SH-SY5Y (cell line): ENCODE measurements around the gene YIPF2.

Experiments
- GATA2 ChIP-seq: IDR thresholded peaks from 2 replicates; pipeline ENCODE4 v1.6.1; 2011; ENCODE audit warnings: mild to moderate bottlenecking, low read depth, low read length
- GATA3 ChIP-seq: IDR thresholded peaks from 2 replicates; pipeline ENCODE4 v1.6.1; 2011; ENCODE audit warnings: low read depth, mild to moderate bottlenecking, low read length, moderate library complexity

Gene YIPF2

DNA sequence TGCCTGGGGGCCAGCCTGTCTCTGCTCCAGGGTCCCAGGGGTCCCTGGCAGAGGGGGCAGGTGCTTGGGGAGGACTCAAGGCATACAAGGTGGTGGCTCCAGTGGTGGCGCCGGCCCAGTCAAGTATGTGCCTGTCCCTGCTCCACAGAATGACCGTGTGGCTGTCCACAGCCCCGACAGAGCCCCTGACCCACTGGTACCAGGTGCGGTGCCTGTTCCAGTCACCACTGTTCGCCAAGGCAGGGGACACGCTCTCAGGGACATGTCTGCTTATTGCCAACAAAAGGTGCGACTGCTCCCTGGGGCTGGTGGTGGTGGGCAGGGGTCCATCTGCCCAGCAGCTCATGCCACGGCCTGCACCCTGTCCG, 8.2 kb downstream of the YIPF2 start:
- TF ChIP-seq GATA3 (no peak), GATA2 (no peak)

DNA sequence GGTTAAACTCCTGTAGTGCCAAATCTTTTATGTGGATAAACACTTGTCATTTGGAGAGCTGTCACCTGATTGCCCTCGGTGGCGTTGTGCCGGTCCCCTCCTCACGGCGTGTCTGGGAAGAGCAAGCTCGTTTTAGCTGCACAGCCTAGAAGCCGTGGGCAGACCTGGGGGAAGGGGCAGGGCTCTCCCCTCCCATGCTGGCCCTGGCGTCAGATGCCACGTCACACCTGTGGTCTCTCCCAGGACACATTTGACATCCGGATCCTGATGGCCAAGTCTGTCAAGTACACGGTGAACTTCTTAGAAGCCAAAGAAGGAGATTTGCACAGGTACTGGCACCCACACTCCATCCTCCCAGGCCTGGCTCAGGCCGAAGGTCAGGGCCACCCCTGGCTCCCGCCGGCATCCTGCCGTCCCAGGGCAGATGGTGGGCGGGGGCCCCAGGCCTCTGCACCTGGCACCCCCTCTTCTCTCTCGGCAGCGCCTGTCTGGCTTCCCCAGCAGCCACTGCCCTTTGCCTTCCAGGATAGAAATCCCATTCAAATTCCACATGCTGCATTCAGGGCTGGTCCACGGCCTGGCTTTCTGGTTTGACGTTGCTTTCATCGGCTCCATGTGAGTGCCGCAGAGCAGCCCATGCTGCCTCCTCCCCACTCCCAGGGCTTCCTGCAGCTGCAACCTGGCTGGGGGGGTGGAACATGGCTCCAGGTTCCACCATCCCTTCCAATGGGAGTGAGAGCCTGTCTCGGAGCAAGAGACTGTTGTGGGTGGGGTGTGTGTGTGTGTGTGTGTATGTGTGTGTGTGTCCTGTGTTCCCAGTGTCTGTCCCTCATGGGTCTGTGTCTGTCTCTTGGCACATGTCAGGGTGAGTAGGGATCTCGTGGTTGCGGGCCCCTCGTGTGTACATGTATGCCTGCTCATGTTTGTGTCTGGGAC, 8.8 kb downstream of the YIPF2 start:
- TF ChIP-seq GATA3, result no peak

DNA sequence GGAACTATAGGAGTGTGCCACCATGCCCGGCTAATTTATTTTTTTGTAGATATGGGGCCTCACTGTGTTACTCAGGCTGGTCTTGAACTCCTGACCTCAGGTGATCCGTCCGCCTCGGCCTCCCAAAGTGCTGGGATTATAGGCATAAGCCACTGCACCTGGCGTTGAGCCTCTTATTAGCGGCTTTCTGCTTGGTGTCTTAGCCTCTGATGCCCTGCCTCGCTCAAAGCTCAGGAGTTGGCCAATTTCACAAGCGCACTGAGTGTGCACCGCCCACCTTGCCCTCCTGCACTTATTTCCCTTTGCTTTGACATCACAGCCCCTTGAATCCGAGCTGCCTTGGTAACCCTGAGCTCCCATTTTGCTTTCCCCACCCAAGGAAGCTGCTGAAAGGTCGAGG, 10.1 kb downstream of the YIPF2 start:
- TF ChIP-seq GATA3, result no peak
- no peak for TF ChIP-seq GATA2

DNA sequence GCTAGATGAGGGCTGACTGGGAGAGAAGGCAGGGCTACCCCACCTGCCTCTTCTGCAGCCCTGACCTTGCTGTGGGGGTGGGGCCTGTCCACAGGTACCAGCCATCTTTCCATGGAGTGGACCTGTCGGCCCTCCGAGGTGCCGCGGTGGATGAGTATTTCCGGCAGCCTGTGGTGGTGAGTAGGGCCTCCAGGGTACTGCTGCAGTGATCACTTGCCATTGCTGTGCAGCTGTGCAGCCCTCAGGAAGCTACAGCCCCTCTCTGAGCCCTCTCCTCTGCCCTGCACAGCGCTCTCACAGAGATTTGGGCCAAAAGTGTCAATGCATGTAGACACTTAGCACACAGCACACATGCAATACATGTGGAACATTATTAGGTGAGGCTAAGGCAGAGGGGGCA, 11.8 kb downstream of the YIPF2 start:
- no peak for TF ChIP-seq GATA3
- no peak for TF ChIP-seq GATA2

DNA sequence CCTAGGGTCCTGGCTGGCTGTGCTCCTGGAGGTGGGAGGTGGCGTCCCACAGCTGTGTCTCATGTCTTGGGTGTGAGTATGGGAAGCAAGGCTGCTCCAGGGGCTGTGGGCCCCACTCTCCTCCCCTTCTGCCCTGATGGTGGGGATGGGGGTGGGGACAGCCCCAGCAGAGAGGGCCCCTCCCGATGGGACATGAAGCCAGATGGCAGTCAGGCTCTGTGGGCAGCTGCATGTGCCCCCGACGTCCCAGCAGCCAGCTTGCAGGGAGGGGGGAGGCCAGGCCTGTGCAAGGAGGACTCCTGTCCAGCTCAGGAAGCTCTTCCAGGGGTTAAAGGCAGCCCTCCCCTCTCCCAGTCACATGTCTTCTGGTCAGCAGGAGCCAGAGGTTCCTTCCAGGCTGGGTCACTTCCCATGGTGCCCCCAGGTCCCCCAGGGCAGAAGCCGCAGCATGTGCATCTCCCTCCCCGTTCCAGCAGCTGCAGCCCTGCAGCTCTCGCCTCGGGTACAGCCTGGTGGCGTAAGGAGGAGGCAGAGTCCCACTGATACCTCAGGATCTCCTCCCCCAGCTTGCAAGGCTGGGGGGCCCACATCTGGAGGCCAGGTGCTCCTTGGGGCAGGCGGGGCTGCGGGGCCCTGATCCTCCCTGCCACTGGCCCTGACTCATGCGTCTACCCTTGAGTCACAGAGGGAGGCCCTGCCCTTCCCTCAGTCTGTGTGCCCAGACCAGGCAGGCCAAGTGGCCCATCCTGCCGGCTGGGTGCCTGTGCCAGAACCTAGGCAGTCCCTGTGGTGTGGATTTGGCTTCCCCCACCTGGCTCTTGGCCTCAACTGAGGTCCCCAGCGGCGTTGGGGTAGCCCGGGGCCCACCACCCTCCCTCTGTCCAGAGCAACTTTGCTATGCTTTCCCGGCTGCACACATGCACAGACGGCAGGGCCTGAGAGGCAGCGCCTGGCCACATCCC, 13.0 kb downstream of the YIPF2 start:
- TF ChIP-seq GATA3, result no peak
- no peak for TF ChIP-seq GATA2

DNA sequence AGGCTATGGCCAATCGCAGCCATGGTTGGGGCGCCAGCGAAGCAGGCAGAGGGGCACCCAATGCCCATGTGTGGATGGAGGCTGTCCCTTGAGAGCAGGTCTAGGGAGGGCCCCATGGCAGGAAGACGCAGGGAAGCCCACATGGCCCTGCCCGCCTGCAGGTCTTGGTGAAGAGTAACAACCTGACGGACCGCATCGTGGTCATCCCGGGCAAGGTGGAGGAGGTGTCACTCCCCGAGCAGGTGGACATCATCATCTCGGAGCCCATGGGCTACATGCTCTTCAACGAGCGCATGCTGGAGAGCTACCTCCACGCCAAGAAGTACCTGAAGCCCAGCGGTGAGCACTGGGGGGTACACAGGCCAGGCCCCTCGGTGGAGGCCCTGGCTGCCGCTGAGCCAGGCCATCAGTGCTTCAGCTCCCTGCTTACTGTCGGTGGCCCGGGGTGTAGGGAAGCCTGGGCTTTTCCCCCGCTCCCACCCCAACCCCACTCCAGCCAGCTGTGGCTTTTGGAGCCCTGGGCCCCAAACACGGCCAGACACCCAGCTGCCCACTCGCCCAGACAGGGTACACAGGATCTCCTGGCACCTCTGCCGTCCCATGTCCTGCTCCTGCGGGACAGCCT, 14.6 kb downstream of the YIPF2 start:
- no peak for TF ChIP-seq GATA3
- no peak for TF ChIP-seq GATA2

DNA sequence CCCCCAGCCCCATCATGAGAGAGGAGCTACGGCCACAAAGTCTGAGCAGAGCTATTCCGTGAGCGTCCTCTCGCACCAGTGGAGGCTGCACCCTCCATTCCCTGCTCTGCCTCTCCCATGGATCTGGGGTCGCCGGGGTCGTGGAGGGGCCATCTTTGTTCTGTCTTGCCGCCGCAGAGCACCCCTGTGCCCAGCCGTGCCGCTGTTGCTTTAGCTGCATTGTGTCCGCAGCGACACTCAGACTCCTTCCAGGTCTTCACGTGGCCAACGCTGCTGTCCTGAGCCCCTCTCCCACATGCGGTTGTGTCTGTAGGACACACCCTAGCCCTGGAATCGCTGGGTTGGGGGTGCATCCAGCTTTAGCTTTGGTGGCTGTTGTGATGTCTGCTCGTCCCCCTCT, 15.8 kb downstream of the YIPF2 start:
- TF ChIP-seq GATA2 (no peak), GATA3 (no peak)

DNA sequence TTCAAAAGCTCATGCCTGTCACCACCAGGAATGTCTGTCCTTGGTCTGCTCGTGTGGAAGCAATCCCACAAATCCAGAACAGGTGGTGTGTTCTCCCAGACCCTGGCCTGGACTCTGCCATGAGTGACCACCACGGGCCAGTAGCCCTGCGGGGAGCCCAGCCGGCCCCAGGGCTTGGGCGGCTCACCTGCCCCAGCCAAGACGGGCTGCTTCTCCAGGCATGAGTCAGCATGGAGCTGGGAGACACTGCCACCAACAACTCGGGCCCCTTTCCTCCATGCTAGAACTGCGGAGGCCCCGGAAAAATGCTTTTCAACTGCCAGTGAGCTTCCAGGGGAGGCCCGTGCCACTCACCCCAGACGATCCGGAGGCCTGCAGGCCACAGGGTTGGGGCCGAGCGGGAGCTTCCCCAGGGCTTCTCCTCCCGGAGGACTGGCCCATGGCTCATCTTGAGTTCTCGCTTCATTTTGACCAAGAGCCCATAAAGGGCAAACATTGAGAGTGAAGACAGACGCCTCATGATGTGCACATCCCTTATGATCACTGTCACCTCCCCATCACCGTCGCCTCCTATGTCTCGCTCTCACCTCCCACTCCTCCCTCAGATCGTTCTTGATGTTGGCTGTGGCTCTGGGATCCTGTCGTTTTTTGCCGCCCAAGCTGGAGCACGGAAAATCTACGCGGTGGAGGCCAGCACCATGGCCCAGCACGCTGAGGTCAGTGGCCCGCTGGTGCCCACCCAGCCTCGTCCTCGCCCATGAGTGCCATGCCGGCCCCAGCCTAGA, 16.7 kb downstream of the YIPF2 start:
- no peak for TF ChIP-seq GATA2
- no peak for TF ChIP-seq GATA3

DNA sequence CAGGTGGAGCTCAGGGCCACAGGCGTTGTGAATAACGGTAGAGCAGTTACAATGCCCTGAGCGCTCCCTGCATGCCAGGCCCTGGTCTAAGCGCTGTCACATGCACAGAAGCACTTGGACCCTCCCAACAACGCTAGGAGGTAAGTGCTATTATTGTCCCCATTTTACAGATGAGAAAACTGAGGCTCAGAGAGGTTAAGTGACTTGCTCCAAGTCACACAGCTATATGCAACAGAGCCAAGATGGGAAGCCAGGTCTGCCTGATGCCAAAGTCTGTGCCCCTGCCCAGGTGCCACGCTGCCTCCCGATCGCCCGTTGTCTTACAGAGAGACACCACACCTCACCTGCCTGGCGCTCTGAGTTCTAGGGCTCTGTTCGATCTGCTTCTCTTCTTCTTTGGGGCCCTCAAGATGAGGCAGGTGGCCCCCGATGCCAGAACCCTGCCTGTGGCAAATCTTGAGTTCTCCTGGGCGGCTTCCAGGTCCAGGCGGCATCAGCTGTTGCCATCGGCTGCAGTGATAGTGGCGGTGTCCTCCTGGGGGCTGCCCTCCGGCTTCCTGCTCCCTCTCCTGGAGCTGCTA, 20.0 kb downstream of the YIPF2 start:
- TF ChIP-seq GATA2 (no peak), GATA3 (no peak)

DNA sequence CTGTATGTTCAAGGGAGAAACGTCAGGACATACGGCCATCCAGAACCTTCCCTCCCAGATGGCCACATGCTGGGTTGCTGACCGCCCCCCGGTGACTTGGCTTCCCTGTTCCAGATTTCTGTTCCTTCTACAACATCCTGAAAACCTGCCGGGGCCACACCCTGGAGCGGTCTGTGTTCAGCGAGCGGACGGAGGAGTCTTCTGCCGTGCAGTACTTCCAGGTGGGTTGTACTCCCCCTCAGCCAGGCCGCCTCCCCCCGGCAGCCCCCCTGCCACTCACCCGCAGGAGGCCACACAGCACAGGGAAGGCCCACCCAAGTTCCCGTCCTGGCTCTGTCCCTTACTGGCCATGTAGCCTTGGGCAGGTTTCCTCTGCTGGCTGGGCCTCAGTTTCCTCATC, 20.5 kb downstream of the YIPF2 start:
- TF ChIP-seq GATA3 (no peak), GATA2 (no peak)

DNA sequence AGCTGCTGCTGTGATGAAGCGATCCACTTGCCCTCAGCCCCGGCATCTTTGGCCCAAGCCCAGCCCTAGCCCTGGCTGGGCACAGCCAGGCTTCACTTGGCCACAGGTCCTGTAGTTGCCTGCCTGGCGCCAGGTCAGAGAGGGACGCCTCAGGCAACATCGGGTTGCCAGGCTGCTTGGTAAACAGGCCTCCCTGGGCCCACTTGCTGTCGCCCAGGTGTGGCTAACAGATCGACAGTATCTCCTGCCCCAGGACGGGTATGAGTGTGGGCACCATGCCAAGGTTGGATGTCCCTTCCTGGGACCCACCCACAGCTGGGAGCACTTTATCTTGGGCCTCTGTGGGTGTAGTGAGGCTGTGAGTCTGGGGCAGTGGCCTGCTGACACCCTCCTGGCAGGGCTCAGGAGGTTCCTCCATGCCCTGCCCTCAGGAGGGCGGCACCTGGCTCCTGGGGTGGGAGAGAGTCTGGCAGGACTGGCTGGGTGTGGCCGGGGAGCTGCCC, 29.2 kb downstream of the YIPF2 start:
- TF ChIP-seq GATA2 (no peak), GATA3 (no peak)

DNA sequence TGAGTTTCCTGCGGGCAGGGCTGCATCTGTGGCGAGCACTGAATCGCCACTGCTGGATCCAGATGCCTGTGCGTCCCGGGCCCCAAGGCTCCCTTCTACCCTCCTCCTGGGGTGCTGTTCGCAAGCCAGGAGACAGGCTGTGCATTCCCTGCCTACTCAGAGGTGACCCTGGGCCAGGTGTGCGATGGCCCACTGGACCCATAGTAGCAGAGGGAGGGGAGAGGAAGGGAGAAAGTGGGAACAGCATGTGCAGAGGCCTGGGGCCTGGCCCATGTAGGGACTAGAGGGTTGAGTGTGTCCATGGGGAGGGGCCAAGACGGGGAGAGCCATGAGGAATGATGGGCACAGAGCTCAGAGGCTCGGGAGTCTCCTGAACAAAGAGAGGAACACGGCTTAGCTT, 29.8 kb downstream of the YIPF2 start:
- TF ChIP-seq GATA2 (no peak), GATA3 (no peak)
